Glutamatergic neuron (in vitro differentiated cells): ENCODE measurements around the gene PRRX2. TPM values are rescaled to one million over a fixed set of nuclear protein-coding genes. Genes with fewer than 3 reads are reported as not detected.
A peak's percentile ranks its signal among the peaks of the same experiment; 100 is the strongest.

Source experiments
- DNase-seq: peaks from one replicate; pipeline ENCODE4 v3.0.0; 2022
- H3K27ac Mint-ChIP-seq: one replicate; pipeline ENCODE4 v1.8.0; 2020; ENCODE audit warnings: mild to moderate bottlenecking, mixed read lengths, inconsistent platforms; ENCODE audit not compliant: unreplicated experiment
- H3K27me3 Mint-ChIP-seq: one replicate; pipeline ENCODE4 v1.8.0; 2020; ENCODE audit warnings: mild to moderate bottlenecking, moderate library complexity, mixed read lengths, inconsistent platforms; ENCODE audit not compliant: unreplicated experiment
- H3K36me3 Mint-ChIP-seq: one replicate; pipeline ENCODE4 v1.8.0; 2020; ENCODE audit warnings: mild to moderate bottlenecking, mixed read lengths, inconsistent platforms; ENCODE audit not compliant: unreplicated experiment
- H3K4me1 Mint-ChIP-seq: one replicate; pipeline ENCODE4 v1.8.0; 2020; ENCODE audit warnings: mild to moderate bottlenecking, low read depth, mixed read lengths, inconsistent platforms; ENCODE audit not compliant: unreplicated experiment
- H3K4me3 Mint-ChIP-seq: one replicate; pipeline ENCODE4 v1.8.0; 2020; ENCODE audit warnings: mild to moderate bottlenecking, mixed read lengths, inconsistent platforms; ENCODE audit not compliant: unreplicated experiment
- H3K9me3 Mint-ChIP-seq: one replicate; pipeline ENCODE4 v1.8.0; 2020; ENCODE audit warnings: mild to moderate bottlenecking, moderate library complexity, mixed read lengths, inconsistent platforms; ENCODE audit not compliant: unreplicated experiment
- CTCF ChIP-seq: fragments of 200-600 bp; sonication (generic); IDR thresholded peaks from one replicate; pipeline ENCODE4 v1.5.0; 2021; ENCODE audit not compliant: partially characterized antibody, unreplicated experiment
- total RNA-seq: library from RNA; stranded (reverse); fragmentation: NEBNext Ultra II Directional; extraction: Animal tissue kit (Norgen Biotek cat#: 25700); gene quantifications from one replicate; pipeline ENCODE4 v1.2.1, GENCODE V29; 2021; ENCODE audit not compliant: unreplicated experiment

The PRRX2 gene
- total RNA-seq, 1 donor from 2014 or later = 2.3 TPM

GRCh38 chr9:129627556-129628440, 37.6 kb upstream of the PRRX2 start:
- H3K27me3 Mint-ChIP-seq = peaks cover 19% of the 10 kb centered on the region
- no peaks in the 10 kb centered on the region for H3K36me3 Mint-ChIP-seq
- H3K27ac Mint-ChIP-seq = peak overlapping the region; percentile 98
- peaks cover 13% of the 10 kb centered on the region for H3K9me3 Mint-ChIP-seq
- peaks cover 52% of the 10 kb centered on the region for H3K4me1 Mint-ChIP-seq
- no peak for TF ChIP-seq CTCF
- H3K4me3 Mint-ChIP-seq = peak overlapping the region; percentile 94
- DNase-seq = peak; percentile 74

- Mint-ChIP-seq H3K9me3 (peaks cover 10% of the 10 kb centered on the region), H3K27ac (peak overlapping the region; percentile 98), H3K36me3 (no peaks in the 10 kb centered on the region), H3K27me3 (peaks cover 21% of the 10 kb centered on the region), H3K4me1 (peaks cover 51% of the 10 kb centered on the region), H3K4me3 (peak overlapping the region; percentile 94)
- TF ChIP-seq CTCF = no peak
- DNase-seq = no peak
These were observed 36.7 kb upstream of the PRRX2 start for GRCh38 chr9:129628709-129629108.

GRCh38 chr9:129629251-129629820, 36.1 kb upstream of the PRRX2 start:
- Mint-ChIP-seq H3K36me3 (no peaks in the 10 kb centered on the region), H3K4me1 (peaks cover 46% of the 10 kb centered on the region), H3K27me3 (peaks cover 19% of the 10 kb centered on the region), H3K9me3 (peaks cover 10% of the 10 kb centered on the region), H3K27ac (peak overlapping the region; percentile 62), H3K4me3 (peak overlapping the region; percentile 94)
- TF ChIP-seq CTCF = no peak
- DNase-seq = no peak

GRCh38 chr9:129630967-129631673, 34.3 kb upstream of the PRRX2 start:
- TF ChIP-seq CTCF = no peak
- H3K4me1 Mint-ChIP-seq = peaks cover 43% of the 10 kb centered on the region
- H3K27me3 Mint-ChIP-seq = peaks cover 21% of the 10 kb centered on the region
- H3K36me3 Mint-ChIP-seq = no peaks in the 10 kb centered on the region
- peaks cover 12% of the 10 kb centered on the region for H3K9me3 Mint-ChIP-seq
- peak overlapping the region; percentile 82 for H3K27ac Mint-ChIP-seq
- no peak for DNase-seq
- peak overlapping the region; percentile 47 for H3K4me3 Mint-ChIP-seq
